Mesodermal cell (in vitro differentiated cells): Measurements from ENCODE around the gene PCLAF. TPM values are rescaled to one million over a fixed set of nuclear protein-coding genes. Genes with fewer than 3 reads are reported as not detected.

Experiments used
- H3K27ac ChIP-seq: 2 replicates; pipeline ENCODE4 v1.7.0; 2013; ENCODE audit warnings: mild to moderate bottlenecking, low read depth, low read length, moderate library complexity; ENCODE audit not compliant: severe bottlenecking
- H3K36me3 ChIP-seq: 2 replicates; pipeline ENCODE4 v1.7.1; 2013; ENCODE audit warnings: mild to moderate bottlenecking, low read length, moderate library complexity; ENCODE audit not compliant: control insufficient read depth, insufficient read depth
- H3K4me1 ChIP-seq: one replicate; pipeline ENCODE4 v1.7.1; 2013; ENCODE audit warnings: mild to moderate bottlenecking, low read length; ENCODE audit not compliant: insufficient read depth, control insufficient read depth, poor library complexity, severe bottlenecking
- H3K4me3 ChIP-seq: 2 replicates; pipeline ENCODE4 v1.7.0; 2013; ENCODE audit warnings: low read length, control low read depth, mild to moderate bottlenecking; ENCODE audit not compliant: insufficient read depth, poor library complexity, severe bottlenecking; ENCODE audit errors: extremely low read depth
- H3K9me3 ChIP-seq: 2 replicates; pipeline ENCODE4 v1.7.1; 2013; ENCODE audit warnings: mild to moderate bottlenecking, low read length, moderate library complexity; ENCODE audit not compliant: control insufficient read depth
- WGBS, 2 experiments: methylation state at CpG; one replicate each; pipeline ENCODE4 v1.1.5; 2013; ENCODE audit warnings: missing lambda C conversion rate in 2 of 2; ENCODE audit not compliant: insufficient coverage in 2 of 2; 5-methylcytosine and 5-hydroxymethylcytosine counted together
- polyA plus RNA-seq, 2 experiments: library from polyadenylated mRNA; stranded (reverse); fragments of 50-300 nt; gene quantifications; one replicate each; pipeline ENCODE4 v1.2.3, GENCODE V29; 2013

The PCLAF gene, protein sequence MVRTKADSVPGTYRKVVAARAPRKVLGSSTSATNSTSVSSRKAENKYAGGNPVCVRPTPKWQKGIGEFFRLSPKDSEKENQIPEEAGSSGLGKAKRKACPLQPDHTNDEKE
- polyA plus RNA-seq (2013, experiment 1 of 2), result 116 TPM
- 140 TPM for polyA plus RNA-seq (2013, experiment 2 of 2)

DNA sequence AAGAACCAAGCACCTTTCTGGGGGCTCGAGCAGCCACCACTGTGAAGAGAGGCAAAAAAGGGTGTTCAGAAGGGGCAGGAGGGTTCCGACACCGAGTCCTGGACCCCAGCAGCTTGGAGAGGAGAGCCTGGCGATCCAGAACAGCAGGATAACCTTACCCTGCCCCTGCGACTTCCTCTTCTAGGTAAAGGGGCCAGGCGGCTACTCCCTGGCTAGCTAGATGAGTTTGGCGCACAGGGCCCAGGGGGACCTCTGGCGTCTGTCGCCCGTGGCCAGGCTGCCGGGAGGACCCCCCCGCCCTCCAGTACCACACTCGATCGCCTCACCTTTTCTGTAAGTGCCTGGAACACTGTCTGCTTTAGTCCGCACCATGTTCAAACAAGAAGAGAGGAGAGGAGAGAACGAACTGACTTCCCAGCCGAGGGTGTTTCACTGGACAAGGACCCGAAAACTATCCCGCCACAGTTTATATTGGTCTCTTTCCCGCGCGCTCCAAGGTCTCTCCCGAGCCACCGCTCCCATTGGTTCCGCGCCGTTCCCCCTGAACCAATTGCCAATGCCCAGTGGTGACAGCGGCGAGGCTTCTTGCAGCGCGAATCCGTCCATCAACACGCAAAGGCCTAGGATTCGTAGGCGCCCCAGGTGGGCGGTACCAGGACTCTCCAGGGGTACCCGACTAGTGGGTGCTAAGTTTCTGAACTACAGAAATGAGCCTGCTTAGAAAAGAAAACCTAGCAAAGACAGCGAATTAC is at the start of gene PCLAF:
Gene PCLAF (minus strand): TSS at position 442 of the 752 bp plus-strand sequence. CDS start 70 bp downstream, at position 372.
- Histone ChIP-seq H3K36me3 (peaks cover 16% of the 10 kb centered on the region), H3K4me1 (peaks cover 2% of the 10 kb centered on the region), H3K9me3 (no peaks in the 10 kb centered on the region), H3K27ac (no peak within 1 kb of the TSS), H3K4me3 (peak within 1 kb of the TSS; percentile 67)
- 1 to 2% methylated on average over 29 to 33 of the region's 38 CpGs for WGBS, 2 experiments

DNA sequence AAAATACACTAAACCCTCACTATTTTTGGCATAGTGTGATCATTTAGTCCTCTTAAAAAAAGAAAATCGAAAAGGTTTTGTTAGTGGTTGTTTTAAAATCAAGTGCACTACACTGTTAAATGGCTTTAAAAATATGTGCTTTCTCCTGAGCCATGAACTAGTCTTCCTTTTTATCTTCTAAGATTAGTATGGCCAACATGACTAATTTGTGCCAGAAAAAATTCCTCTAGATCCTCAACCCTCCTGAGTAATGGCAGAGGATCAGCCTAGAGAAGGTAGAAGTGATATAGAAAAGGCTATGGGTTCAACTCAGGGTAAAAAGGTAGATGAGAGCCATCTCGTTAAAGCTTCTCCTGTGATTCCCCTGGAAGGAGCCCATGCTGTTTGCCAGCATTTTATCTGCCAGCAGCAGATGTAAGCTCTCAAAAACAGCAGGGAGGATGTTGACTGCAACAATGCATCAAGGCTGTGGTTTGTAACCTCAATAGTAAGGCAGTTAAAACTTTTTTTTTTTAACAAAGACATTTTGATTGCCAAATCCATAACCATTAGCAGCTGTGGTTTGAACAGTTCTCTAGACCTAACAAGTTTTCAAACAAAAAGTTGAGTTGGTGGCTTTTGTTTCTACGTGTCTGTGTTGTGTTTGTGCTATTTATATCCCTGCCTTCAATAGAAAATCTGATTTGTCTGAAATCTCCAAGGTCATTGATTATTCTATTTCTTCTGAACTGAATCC is 48.9 kb upstream of the PCLAF start:
- 5 to 6% methylated on average over 1 of the region's 3 CpGs for WGBS, 2 experiments
- H3K27ac ChIP-seq, result peak overlapping the region; percentile 10
- H3K4me3 ChIP-seq, result no peak overlapping the region
- no peaks in the 10 kb centered on the region for H3K9me3 ChIP-seq
- peaks cover 6% of the 10 kb centered on the region for H3K4me1 ChIP-seq
- H3K36me3 ChIP-seq, result peaks cover 50% of the 10 kb centered on the region

DNA sequence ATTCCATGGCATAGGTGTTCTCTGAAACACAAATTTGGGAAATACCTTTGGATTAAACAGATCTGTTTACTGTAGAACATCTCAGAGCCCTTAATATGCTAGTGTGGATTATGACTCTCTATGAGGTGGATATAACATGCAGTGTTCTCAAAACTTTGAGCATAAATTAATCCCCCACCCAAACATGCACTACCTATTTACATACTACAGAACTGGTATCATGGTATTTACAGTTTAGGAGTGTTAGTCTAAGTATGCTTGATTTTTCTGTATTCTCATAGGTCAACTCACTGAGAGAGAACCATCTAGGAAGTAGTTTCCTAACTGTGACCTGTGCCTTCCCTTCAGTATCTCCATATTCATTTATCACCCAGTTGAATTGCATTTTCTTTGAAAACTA is 48.2 kb upstream of the PCLAF start:
- peaks cover 57% of the 10 kb centered on the region for H3K36me3 ChIP-seq
- H3K9me3 ChIP-seq, result no peaks in the 10 kb centered on the region
- H3K4me3 ChIP-seq, result no peak overlapping the region
- peaks cover 6% of the 10 kb centered on the region for H3K4me1 ChIP-seq
- no peak overlapping the region for H3K27ac ChIP-seq

DNA sequence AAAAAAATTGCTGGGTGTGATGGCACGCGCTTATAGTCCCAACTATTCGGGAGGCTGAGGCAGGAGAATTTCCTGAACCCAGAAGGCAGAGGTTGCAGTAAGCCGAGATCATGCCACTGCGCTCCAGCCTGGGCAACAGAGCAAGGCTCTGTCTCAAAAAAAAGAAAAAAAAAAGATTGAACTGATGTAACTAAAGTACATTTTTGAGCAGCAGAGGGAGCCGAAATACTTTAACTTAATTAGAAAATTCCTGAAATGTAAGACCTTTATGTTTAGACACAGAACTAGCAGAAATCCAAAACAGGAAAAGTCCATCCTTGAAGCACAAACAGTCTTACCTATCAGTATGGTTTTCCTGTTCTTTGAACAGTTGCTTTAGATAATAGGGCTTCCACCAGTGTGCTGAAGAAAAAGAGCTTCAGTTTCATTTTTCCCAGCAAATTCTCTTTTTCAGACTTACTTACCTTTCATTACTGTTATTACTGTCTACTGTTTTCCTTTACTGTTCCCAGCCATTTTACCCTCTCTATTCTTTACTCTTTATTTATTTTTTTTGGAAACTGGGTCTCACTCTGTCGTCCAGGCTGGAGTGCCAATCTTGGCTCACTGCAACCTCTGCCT is 45.7 kb upstream of the PCLAF start:
- 95 to 100% methylated on average over 5 to 6 of the region's 7 CpGs for WGBS, 2 experiments
- Histone ChIP-seq H3K4me3 (no peak overlapping the region), H3K9me3 (no peaks in the 10 kb centered on the region), H3K4me1 (peaks cover 6% of the 10 kb centered on the region), H3K36me3 (peaks cover 60% of the 10 kb centered on the region), H3K27ac (no peak overlapping the region)

DNA sequence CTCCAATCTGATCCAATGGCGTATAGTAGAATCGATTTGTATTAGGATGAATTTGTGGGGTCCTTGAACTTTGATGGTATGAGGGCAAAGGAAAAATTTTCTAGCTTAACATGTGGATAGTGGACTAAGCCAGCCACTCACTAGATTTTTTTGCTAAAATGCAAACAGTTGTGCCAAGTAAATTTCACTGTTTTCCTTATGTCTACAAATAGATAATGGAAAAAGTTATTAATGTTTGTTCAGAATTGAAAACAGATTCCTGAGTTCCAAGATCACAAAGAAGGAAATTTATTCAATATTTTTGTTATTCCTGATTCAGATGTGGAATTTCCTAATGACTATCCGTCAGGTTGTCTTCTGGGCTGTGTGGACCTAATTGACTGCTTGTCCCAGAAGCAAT is 44.0 kb upstream of the PCLAF start:
- Histone ChIP-seq H3K4me1 (peaks cover 5% of the 10 kb centered on the region), H3K27ac (no peak overlapping the region), H3K36me3 (peaks cover 65% of the 10 kb centered on the region), H3K9me3 (no peaks in the 10 kb centered on the region), H3K4me3 (no peak overlapping the region)
- WGBS, 2 experiments, result 80% methylated on average over 1 of the region's 3 CpGs; no CpG with 5 or more reads in 1 of the 2 experiments

DNA sequence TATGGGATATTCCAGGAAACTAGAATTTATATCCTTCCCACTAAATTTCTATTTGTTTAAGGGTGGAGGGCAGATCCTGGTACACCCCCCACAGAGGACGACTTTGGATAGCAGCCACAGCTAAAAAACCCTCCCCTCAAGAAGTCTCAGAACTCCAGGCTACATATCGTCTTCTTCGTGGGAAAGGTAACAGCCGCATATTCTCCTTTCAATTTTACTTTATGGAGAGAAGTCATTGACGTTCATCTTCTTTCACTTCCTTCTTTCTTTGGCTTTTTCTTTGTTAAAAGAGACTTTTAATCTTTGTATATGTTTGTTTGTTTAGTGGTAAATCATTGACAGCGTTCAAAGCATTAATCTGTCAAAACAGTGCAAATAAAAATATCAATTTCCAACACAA is 42.7 kb upstream of the PCLAF start:
- no peaks in the 10 kb centered on the region for H3K4me1 ChIP-seq
- no peak overlapping the region for H3K4me3 ChIP-seq
- no CpG with 5 or more reads among the region's 6 CpGs for WGBS, 2 experiments
- peaks cover 73% of the 10 kb centered on the region for H3K36me3 ChIP-seq
- no peak overlapping the region for H3K27ac ChIP-seq
- H3K9me3 ChIP-seq, result no peaks in the 10 kb centered on the region

DNA sequence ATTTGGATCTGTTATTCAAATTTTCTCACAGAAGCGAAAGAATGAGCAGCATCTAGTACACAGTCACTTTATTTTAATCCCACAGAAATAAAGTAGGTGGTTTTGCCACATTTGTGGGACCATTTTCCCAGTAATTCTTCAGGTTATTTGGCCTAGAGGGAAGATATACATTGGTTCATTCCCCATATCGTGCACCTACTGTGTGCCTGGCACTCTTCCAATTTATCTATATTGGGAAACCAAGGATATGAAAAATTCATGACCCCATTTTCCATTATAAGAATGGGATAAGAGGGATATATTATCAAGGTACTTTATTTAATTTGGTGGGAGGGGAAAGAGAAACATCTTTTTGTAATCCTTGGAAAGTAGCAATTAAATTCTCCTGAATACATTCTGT is 41.5 kb upstream of the PCLAF start:
- Histone ChIP-seq H3K4me1 (no peaks in the 10 kb centered on the region), H3K9me3 (no peaks in the 10 kb centered on the region), H3K36me3 (peaks cover 72% of the 10 kb centered on the region), H3K27ac (no peak overlapping the region), H3K4me3 (no peak overlapping the region)
- no CpG with 5 or more reads among the region's 2 CpGs for WGBS, 2 experiments

DNA sequence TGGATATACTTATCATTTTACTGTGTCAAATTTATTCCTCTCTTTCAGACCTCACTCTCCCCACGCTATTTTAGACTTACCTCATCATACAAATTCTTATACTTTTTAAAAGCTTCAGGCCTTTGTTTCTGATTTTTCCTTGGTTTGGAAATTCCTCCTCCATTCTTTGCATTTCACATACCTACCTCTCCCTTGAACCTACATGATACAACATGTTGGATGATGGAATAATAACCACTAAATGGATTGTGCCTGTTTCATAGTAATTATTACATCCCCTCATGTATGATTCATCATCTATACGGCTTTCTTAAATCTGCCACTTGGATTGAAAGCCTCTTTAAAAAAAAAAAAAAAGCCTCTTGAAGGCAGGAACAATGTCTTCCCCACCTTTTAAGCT is 31.0 kb upstream of the PCLAF start:
- no peaks in the 10 kb centered on the region for H3K4me1 ChIP-seq
- no peak overlapping the region for H3K27ac ChIP-seq
- WGBS, 2 experiments, result 100% methylated on average over 1 to 2 of the region's 2 CpGs
- H3K4me3 ChIP-seq, result no peak overlapping the region
- no peaks in the 10 kb centered on the region for H3K9me3 ChIP-seq
- H3K36me3 ChIP-seq, result peaks cover 73% of the 10 kb centered on the region

DNA sequence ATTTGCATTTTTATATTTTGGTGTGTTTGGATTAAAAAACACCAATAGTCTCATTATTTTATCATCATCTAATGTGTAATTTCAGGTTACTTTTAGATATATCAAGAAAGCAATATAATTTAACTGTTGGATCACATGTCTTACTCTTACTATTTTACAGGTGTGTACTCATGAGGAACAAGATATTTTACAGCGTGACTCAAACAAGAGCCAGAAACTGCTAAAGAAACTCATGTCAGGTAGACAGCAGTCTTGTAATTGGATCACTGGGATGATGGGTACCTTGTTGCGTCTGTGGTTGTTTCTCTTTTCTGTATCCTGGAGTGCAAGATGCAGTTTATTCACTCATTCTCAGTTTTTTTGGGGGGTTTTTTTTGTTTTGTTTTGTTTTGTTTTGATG is 19.3 kb upstream of the PCLAF start:
- Histone ChIP-seq H3K4me3 (no peak overlapping the region), H3K4me1 (no peaks in the 10 kb centered on the region), H3K27ac (no peak overlapping the region), H3K36me3 (peaks cover 82% of the 10 kb centered on the region), H3K9me3 (no peaks in the 10 kb centered on the region)
- WGBS, 2 experiments, result 89% methylated on average over 1 of the region's 2 CpGs; no CpG with 5 or more reads in 1 of the 2 experiments

DNA sequence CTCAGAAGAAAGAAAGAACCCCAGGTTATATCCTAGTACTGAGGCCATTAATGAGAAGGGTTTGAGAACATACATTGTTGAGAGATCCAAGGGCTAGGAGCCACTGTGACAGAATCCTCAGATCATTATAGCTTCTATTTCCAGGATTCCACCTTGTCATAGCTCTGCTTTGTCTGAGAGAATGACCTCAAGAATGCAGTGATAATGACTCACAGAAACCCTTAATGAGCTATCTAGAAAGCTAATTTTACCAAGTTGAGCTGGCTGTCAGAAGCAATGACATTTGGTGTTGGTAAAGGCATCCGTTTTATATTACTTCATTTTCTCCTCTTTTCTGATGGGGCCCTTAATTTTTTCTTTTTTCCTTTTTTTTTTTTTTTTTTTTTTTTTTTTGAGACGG is 17.3 kb upstream of the PCLAF start:
- no CpG with 5 or more reads among the region's 2 CpGs for WGBS, 2 experiments
- Histone ChIP-seq H3K36me3 (peaks cover 88% of the 10 kb centered on the region), H3K4me3 (no peak overlapping the region), H3K27ac (no peak overlapping the region), H3K9me3 (no peaks in the 10 kb centered on the region), H3K4me1 (no peaks in the 10 kb centered on the region)
